Body of pancreas (tissue), 4 donors: ENCODE results near the gene DIAPH3. TPM values are rescaled to one million over a fixed set of nuclear protein-coding genes. Genes with fewer than 3 reads are reported as not detected.
"Not testable (repeated sequence)": the region's sequence is repeated elsewhere in the genome, so short reads cannot be mapped to it uniquely, and the experiment has no call there.

Experiments used
- ATAC-seq: fragments of 150-250 bp; one replicate; pipeline ENCODE4 v1.9.1; 2016
- DNase-seq, 4 donors: peaks; one replicate each; pipeline ENCODE4 v3.0.0-alpha.2; 2019
- H3K27ac ChIP-seq, 4 donors: fragments of 200-600 bp; sonication (generic); 1 replicate in 3 of 4; 2 replicates in 1 of 4; pipeline versions ENCODE4 v1.5.1 to v1.6.1; 2016 to 2019; ENCODE audit warnings: mild to moderate bottlenecking in 1 of 4, mixed read lengths in 1 of 4, moderate library complexity in 1 of 4
- H3K27me3 ChIP-seq, 2 donors: fragments of 200-600 bp; sonication (generic); one replicate each; pipeline ENCODE4 v1.6.0; 2016; ENCODE audit warnings: mild to moderate bottlenecking in 1 of 2
- H3K36me3 ChIP-seq, 2 donors: fragments of 200-600 bp; sonication (generic); replicated peaks in 1 of 2; 2 replicates each; pipeline ENCODE4 v1.5.1; 2016; ENCODE audit warnings: low read depth in 2 of 2; ENCODE audit not compliant: insufficient read depth in 1 of 2
- H3K4me1 ChIP-seq: fragments of 200-600 bp; sonication (generic); one replicate; pipeline ENCODE4 v1.6.0; 2016
- H3K4me3 ChIP-seq, 2 donors: fragments of 200-600 bp; sonication (generic); 1 replicate in 1 of 2; 2 replicates in 1 of 2; pipeline ENCODE4 v1.5.1; 2016 to 2019
- H3K9me3 ChIP-seq, 3 donors: fragments of 200-600 bp; sonication (generic); 1 replicate in 2 of 3; 2 replicates in 1 of 3; pipeline ENCODE4 v1.5.1; 2016
- POLR2A ChIP-seq, 3 donors: fragments of 450-650 bp; IDR thresholded peaks; one replicate each; pipeline ENCODE4 v1.6.1; 2016; ENCODE audit warnings: antibody characterized with exemption in 3 of 3, mild to moderate bottlenecking in 2 of 3
- WGBS, 2 donors: methylation state at CpG; one replicate each; pipeline ENCODE4 v1.1.5; 2017; 5-methylcytosine and 5-hydroxymethylcytosine counted together
- intact Hi-C: fragments of 100-400 bp; cut with DNase I; formaldehyde crosslinking; loops from one replicate; pipeline ENCODE4 v1.15.1; 2023
- total RNA-seq, 2 donors: library from RNA; depleted of rRNA; stranded (reverse); fragments of >200 nt; gene quantifications; one replicate each; pipeline ENCODE4 v1.1.0, GENCODE V29; 2016
- TF ChIP-seq, protein P1 (sequence below), 7 experiments: fragments of 450-650 bp in 4 of 7; fragments of 200-600 bp in 3 of 7; sonication (generic) in 3 of 7; IDR thresholded peaks; one replicate each; pipeline ENCODE4 v1.5.1; 2016 to 2019; ENCODE audit warnings: antibody characterized with exemption in 7 of 7

DIAPH3 gene
- total RNA-seq, 2 donors from 2014 or later: 0.33 to 0.78 TPM

- peaks cover 8% of the 10 kb centered on the region for H3K4me1 ChIP-seq
- intact Hi-C loops: no loop called here
- DNase-seq (no peak), ATAC-seq (no peak)
- TF ChIP-seq, protein P1, sequence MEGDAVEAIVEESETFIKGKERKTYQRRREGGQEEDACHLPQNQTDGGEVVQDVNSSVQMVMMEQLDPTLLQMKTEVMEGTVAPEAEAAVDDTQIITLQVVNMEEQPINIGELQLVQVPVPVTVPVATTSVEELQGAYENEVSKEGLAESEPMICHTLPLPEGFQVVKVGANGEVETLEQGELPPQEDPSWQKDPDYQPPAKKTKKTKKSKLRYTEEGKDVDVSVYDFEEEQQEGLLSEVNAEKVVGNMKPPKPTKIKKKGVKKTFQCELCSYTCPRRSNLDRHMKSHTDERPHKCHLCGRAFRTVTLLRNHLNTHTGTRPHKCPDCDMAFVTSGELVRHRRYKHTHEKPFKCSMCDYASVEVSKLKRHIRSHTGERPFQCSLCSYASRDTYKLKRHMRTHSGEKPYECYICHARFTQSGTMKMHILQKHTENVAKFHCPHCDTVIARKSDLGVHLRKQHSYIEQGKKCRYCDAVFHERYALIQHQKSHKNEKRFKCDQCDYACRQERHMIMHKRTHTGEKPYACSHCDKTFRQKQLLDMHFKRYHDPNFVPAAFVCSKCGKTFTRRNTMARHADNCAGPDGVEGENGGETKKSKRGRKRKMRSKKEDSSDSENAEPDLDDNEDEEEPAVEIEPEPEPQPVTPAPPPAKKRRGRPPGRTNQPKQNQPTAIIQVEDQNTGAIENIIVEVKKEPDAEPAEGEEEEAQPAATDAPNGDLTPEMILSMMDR (IDR thresholded peaks at IDR 0.05): no peak
- no peak for TF ChIP-seq POLR2A (IDR thresholded peaks at IDR 0.05)
- WGBS, 2 donors: 75 to 86% methylated on average over 8 of the region's 8 CpGs
- no peak overlapping the region for H3K27ac ChIP-seq
- no peaks in the 10 kb centered on the region for H3K9me3 ChIP-seq
- H3K27me3 ChIP-seq: no peaks in the 10 kb centered on the region
- no peak overlapping the region for H3K4me3 ChIP-seq
- H3K36me3 ChIP-seq: no peaks in the 10 kb centered on the region
Observed at GRCh38 chr13:60094385-60095088, 69.2 kb downstream of the DIAPH3 start.

DNA sequence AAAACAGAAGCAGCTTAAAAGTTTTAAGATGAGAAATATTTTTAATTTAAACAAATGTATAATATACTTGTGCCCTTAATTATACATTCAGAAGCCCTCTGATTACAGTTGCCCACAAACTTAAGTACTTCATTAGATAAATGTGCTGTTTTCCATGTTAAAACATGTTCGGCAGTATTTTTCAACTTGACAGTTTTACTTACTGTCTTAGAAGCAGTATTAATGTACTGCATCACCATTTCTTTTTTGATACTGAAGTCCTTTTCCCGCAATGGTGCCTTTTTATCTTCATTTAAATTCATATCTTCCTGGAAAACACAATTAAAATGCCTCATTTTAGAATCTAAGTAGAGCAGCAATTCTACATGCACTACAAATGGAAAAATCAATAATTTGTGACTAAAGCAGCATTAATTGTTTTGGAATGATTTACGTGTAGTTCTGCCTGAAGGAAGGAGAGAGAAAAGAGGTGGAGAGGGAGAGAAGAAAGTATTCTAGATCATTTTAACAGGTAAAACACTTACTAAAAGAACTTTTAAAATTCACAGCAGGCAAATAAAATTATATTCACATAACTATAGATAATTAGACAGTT lies 70.2 kb downstream of the DIAPH3 start:
- intact Hi-C loops: no loop called here
- DNase-seq: no peak

DNA sequence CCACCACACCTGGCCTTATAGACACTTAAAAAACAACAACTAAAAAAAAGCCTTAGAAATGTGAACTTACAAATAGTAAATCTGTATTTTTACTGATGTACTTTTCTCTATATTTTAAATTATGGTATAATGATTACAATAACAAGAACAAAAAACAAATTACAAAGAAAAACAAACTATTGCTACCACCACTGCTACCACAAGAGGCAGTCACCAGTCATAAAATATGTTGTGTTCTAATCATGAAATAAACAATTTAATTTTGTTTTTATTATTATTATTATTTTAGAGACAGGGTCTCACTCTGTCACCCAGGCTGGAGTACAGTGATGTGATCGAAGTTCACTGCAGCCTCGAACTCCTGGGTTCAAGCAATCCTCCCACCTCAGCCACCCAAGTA lies 72.2 kb downstream of the DIAPH3 start:
- H3K4me1 ChIP-seq: peaks cover 8% of the 10 kb centered on the region
- ATAC-seq (no peak), DNase-seq (no peak)
- H3K9me3 ChIP-seq: no peaks in the 10 kb centered on the region
- no peak overlapping the region for H3K27ac ChIP-seq
- no peaks in the 10 kb centered on the region for H3K27me3 ChIP-seq
- intact Hi-C loops: no loop called here
- WGBS, 2 donors: 96 to 98% methylated on average over 2 of the region's 2 CpGs
- H3K36me3 ChIP-seq: no peaks in the 10 kb centered on the region
- TF ChIP-seq, protein P1 (IDR thresholded peaks at IDR 0.05): no peak
- no peak for TF ChIP-seq POLR2A (IDR thresholded peaks at IDR 0.05)
- no peak overlapping the region for H3K4me3 ChIP-seq

More for the DNA sequence above, 70.2 kb downstream of the DIAPH3 start:
- no peak for ATAC-seq
- no peaks in the 10 kb centered on the region for H3K27me3 ChIP-seq
- no peak overlapping the region for H3K27ac ChIP-seq
- TF ChIP-seq, protein P1 (IDR thresholded peaks at IDR 0.05): no peak
- TF ChIP-seq POLR2A (IDR thresholded peaks at IDR 0.05): no peak
- no peak overlapping the region for H3K4me3 ChIP-seq
- H3K36me3 ChIP-seq: no peaks in the 10 kb centered on the region
- H3K4me1 ChIP-seq: peaks cover 8% of the 10 kb centered on the region
- H3K9me3 ChIP-seq: no peaks in the 10 kb centered on the region
- 33 to 35% methylated on average over 3 of the region's 3 CpGs for WGBS, 2 donors

- DNase-seq: no peak
- no peaks in the 10 kb centered on the region for H3K9me3 ChIP-seq
- H3K4me3 ChIP-seq: no peak overlapping the region
- intact Hi-C loops: no loop called here
- no peak overlapping the region for H3K27ac ChIP-seq
- TF ChIP-seq, protein P1 (IDR thresholded peaks at IDR 0.05): no peak
- no peak for TF ChIP-seq POLR2A (IDR thresholded peaks at IDR 0.05)
- H3K4me1 ChIP-seq: peaks cover 8% of the 10 kb centered on the region
- no peaks in the 10 kb centered on the region for H3K36me3 ChIP-seq
- H3K27me3 ChIP-seq: no peaks in the 10 kb centered on the region
- ATAC-seq: no peak
Observed at GRCh38 chr13:60090574-60090973, 73.2 kb downstream of the DIAPH3 start.

GRCh38 chr13:60083780-60084179 lies 79.9 kb downstream of the DIAPH3 start:
- intact Hi-C loops, DNase-seq, H3K27me3 ChIP-seq: not testable (repeated sequence)

More at GRCh38 chr13:60083780-60084179, 79.9 kb downstream of the DIAPH3 start:
- not testable (repeated sequence) for ATAC-seq, H3K36me3 ChIP-seq, H3K4me3 ChIP-seq, H3K27ac ChIP-seq, H3K4me1 ChIP-seq, H3K9me3 ChIP-seq
- 92 to 94% methylated on average over 2 of the region's 2 CpGs for WGBS, 2 donors
